Lower leg skin (tissue), 3 donors: ENCODE data around the gene LILRB4.

Source experiments
- POLR2A ChIP-seq, 2 donors: fragments of 450-650 bp; IDR thresholded peaks; one replicate each; pipeline ENCODE4 v1.6.1; 2016 to 2017; ENCODE audit warnings: antibody characterized with exemption in 2 of 2, mild to moderate bottlenecking in 1 of 2, moderate library complexity in 1 of 2
- TF ChIP-seq, protein P1 (sequence below), 3 donors: fragments of 450-650 bp; IDR thresholded peaks; one replicate each; pipeline ENCODE4 v1.5.1; 2016; ENCODE audit warnings: antibody characterized with exemption in 3 of 3, mild to moderate bottlenecking in 3 of 3, moderate library complexity in 2 of 3

DNA sequence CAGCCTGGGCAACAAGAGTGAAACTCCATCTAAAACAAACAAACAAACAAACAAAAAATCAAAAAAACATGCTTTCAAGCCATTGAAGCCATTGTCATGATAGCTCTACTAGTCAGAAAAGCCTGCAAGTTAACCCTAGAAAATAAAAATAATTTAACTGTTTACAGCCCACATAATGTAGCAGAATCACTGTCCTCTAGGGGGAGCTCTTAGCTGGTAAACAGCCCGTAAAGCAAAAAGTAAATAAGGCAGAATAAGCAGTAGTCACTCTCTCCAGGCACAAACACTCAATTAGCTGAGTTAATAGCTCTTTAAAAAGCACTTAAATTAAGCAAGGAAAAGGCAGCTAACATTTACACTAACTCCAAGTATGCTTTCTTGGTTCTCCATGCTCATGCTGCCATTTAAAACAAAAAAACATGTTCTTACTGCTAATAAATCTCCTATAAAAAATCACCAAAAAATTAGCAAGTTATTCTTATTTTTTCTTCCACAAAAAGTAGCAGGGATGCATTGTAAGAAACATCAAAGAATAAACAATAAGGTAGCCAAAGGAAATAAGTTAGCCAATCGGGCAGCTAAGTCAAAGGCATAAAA lies 11.3 kb downstream of the LILRB4 start:
- TF ChIP-seq POLR2A (IDR thresholded peaks at IDR 0.05) = no peak
- TF ChIP-seq, protein P1, sequence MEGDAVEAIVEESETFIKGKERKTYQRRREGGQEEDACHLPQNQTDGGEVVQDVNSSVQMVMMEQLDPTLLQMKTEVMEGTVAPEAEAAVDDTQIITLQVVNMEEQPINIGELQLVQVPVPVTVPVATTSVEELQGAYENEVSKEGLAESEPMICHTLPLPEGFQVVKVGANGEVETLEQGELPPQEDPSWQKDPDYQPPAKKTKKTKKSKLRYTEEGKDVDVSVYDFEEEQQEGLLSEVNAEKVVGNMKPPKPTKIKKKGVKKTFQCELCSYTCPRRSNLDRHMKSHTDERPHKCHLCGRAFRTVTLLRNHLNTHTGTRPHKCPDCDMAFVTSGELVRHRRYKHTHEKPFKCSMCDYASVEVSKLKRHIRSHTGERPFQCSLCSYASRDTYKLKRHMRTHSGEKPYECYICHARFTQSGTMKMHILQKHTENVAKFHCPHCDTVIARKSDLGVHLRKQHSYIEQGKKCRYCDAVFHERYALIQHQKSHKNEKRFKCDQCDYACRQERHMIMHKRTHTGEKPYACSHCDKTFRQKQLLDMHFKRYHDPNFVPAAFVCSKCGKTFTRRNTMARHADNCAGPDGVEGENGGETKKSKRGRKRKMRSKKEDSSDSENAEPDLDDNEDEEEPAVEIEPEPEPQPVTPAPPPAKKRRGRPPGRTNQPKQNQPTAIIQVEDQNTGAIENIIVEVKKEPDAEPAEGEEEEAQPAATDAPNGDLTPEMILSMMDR (IDR thresholded peaks at IDR 0.05) = no peak
